Glutamatergic neuron (in vitro differentiated cells): ENCODE results near the gene LYRM7. TPM values are rescaled to one million over a fixed set of nuclear protein-coding genes. Genes with fewer than 3 reads are reported as not detected.

ENCODE experiments used
- DNase-seq: peaks from one replicate; pipeline ENCODE4 v3.0.0; 2022
- H3K27ac Mint-ChIP-seq: one replicate; pipeline ENCODE4 v1.8.0; 2020; ENCODE audit warnings: mild to moderate bottlenecking, mixed read lengths, inconsistent platforms; ENCODE audit not compliant: unreplicated experiment
- H3K27me3 Mint-ChIP-seq: one replicate; pipeline ENCODE4 v1.8.0; 2020; ENCODE audit warnings: mild to moderate bottlenecking, moderate library complexity, mixed read lengths, inconsistent platforms; ENCODE audit not compliant: unreplicated experiment
- H3K36me3 Mint-ChIP-seq: one replicate; pipeline ENCODE4 v1.8.0; 2020; ENCODE audit warnings: mild to moderate bottlenecking, mixed read lengths, inconsistent platforms; ENCODE audit not compliant: unreplicated experiment
- H3K4me1 Mint-ChIP-seq: one replicate; pipeline ENCODE4 v1.8.0; 2020; ENCODE audit warnings: mild to moderate bottlenecking, low read depth, mixed read lengths, inconsistent platforms; ENCODE audit not compliant: unreplicated experiment
- H3K4me3 Mint-ChIP-seq: one replicate; pipeline ENCODE4 v1.8.0; 2020; ENCODE audit warnings: mild to moderate bottlenecking, mixed read lengths, inconsistent platforms; ENCODE audit not compliant: unreplicated experiment
- H3K9me3 Mint-ChIP-seq: one replicate; pipeline ENCODE4 v1.8.0; 2020; ENCODE audit warnings: mild to moderate bottlenecking, moderate library complexity, mixed read lengths, inconsistent platforms; ENCODE audit not compliant: unreplicated experiment
- total RNA-seq: library from RNA; stranded (reverse); fragmentation: NEBNext Ultra II Directional; extraction: Animal tissue kit (Norgen Biotek cat#: 25700); gene quantifications from one replicate; pipeline ENCODE4 v1.2.1, GENCODE V29; 2021; ENCODE audit not compliant: unreplicated experiment
- TF ChIP-seq, protein P1 (sequence below): fragments of 200-600 bp; sonication (generic); IDR thresholded peaks from one replicate; pipeline ENCODE4 v1.5.0; 2021; ENCODE audit not compliant: partially characterized antibody, unreplicated experiment

Gene LYRM7
- total RNA-seq, 1 donor from 2014 or later: 6.4 TPM

- no peak for DNase-seq
Observed at GRCh38 chr5:131222731-131223130, 52.0 kb downstream of the LYRM7 start.

DNA sequence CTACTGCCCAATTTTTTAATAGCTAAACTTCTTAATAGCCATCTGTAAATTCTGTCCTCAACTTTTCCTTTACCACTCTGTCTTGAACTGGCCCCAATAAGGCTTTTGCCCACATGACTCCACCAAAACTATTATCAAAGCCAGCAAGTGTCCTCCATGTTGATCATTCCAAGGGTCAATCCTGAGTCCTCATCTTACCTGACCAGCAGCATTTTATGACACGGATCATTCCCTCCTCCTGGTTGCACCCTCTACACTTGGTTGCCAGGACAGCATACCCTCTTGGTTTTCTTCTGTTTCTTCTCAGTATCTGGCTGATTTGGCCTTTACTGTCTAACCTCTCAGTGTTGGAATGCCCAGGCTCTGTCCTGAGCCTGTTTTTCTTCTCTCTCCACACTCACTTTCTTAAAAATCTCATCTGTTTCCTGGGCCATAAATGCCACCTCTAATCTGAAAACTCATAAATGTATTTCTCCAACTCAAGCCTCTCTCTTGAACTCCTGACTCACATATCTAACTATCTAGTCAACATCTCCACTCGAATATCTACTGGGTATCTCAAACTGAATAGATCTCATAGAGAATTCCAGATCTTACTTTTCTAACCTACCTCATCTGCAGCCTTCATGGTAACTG is 53.1 kb downstream of the LYRM7 start:
- Mint-ChIP-seq H3K4me3 (no peak overlapping the region), H3K9me3 (no peaks in the 10 kb centered on the region), H3K4me1 (no peaks in the 10 kb centered on the region), H3K27ac (no peak overlapping the region), H3K36me3 (no peaks in the 10 kb centered on the region), H3K27me3 (peaks cover 2% of the 10 kb centered on the region)
- TF ChIP-seq, protein P1, sequence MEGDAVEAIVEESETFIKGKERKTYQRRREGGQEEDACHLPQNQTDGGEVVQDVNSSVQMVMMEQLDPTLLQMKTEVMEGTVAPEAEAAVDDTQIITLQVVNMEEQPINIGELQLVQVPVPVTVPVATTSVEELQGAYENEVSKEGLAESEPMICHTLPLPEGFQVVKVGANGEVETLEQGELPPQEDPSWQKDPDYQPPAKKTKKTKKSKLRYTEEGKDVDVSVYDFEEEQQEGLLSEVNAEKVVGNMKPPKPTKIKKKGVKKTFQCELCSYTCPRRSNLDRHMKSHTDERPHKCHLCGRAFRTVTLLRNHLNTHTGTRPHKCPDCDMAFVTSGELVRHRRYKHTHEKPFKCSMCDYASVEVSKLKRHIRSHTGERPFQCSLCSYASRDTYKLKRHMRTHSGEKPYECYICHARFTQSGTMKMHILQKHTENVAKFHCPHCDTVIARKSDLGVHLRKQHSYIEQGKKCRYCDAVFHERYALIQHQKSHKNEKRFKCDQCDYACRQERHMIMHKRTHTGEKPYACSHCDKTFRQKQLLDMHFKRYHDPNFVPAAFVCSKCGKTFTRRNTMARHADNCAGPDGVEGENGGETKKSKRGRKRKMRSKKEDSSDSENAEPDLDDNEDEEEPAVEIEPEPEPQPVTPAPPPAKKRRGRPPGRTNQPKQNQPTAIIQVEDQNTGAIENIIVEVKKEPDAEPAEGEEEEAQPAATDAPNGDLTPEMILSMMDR: no peak
- no peak for DNase-seq

More at GRCh38 chr5:131222731-131223130, 52.0 kb downstream of the LYRM7 start:
- no peaks in the 10 kb centered on the region for H3K4me1 Mint-ChIP-seq
- no peaks in the 10 kb centered on the region for H3K36me3 Mint-ChIP-seq
- TF ChIP-seq, protein P1: no peak
- H3K27me3 Mint-ChIP-seq: peaks cover 2% of the 10 kb centered on the region
- H3K9me3 Mint-ChIP-seq: no peaks in the 10 kb centered on the region
- no peak overlapping the region for H3K4me3 Mint-ChIP-seq
- H3K27ac Mint-ChIP-seq: no peak overlapping the region

DNA sequence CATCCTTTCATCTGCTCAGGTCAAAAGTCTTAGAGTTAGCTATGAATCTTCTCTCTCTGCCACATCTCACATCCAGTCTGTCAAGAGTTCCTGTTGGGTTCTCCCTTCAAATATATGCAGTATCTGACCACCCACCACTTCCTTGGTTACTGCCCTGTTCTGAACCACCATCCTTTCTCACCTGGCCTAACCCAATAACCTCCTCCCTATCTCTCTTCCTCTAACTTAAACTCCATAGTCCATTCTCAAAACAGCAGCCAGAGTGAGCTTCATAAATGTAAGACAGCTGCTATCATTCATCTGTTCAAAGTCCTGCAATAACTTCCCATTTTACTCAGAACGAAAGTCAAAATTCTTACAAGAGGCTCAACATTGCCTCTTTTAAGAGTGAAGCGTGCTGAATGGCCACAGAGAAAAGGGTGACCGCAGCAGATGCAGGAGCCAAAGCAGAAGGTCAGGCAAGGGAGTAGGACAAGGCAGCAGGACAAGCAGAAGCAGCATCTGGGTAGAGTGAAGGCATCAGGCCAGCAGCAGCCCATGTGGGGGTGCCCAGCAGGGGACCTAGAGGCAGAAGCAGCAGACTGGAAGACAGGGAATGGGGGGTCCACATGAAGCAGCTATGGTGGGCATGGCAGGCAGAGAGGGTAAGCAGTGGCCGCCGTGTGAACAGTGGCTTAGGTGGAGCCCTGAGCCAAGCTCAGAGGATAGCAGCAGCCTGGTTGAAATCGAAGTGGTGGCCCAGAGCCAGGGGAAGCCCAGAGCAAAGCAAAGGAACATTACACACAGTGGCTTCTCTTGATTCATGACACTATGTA is 53.9 kb downstream of the LYRM7 start:
- Mint-ChIP-seq H3K36me3 (no peaks in the 10 kb centered on the region), H3K27me3 (peaks cover 2% of the 10 kb centered on the region), H3K27ac (no peak overlapping the region), H3K9me3 (no peaks in the 10 kb centered on the region), H3K4me1 (no peaks in the 10 kb centered on the region), H3K4me3 (no peak overlapping the region)
- no peak for DNase-seq
- TF ChIP-seq, protein P1: no peak

GRCh38 chr5:131225282-131225974 is 54.7 kb downstream of the LYRM7 start:
- no peaks in the 10 kb centered on the region for H3K9me3 Mint-ChIP-seq
- H3K27ac Mint-ChIP-seq: no peak overlapping the region
- H3K36me3 Mint-ChIP-seq: no peaks in the 10 kb centered on the region
- TF ChIP-seq, protein P1: no peak
- H3K4me3 Mint-ChIP-seq: no peak overlapping the region
- peaks cover 3% of the 10 kb centered on the region for H3K4me1 Mint-ChIP-seq
- peaks cover 2% of the 10 kb centered on the region for H3K27me3 Mint-ChIP-seq
- DNase-seq: no peak
